ENCODE measurements around the gene SLFN14. TPM values are rescaled to one million over a fixed set of nuclear protein-coding genes. Genes with fewer than 3 reads are reported as not detected.
"Not testable (repeated sequence)": the region's sequence is repeated elsewhere in the genome, so short reads cannot be mapped to it uniquely, and the experiment has no call there.

SLFN14 gene
- total RNA-seq, 2 experiments from 2014 or later, result not detected

DNA sequence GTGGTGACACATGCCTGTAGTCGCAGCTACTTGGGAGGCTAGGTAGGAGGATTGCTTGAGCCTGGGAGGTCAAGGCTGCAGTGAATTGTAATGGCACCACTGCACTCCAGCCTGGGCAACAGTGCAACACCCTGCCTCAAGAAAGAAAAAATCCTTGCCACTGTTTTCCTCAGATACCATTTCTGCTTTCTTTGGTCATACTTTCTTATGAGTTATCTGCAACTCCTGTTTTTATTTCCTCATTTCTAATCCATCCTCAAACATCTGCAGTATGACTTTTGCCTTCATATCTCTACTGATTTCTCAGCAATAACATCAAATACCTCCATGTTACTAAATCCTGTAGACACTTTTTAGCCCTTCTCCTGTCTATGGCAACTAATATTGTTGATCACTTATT, 23.4 kb upstream of the SLFN14 start:
- Mint-ChIP-seq H3K9me3 (no peaks in the 10 kb centered on the region), H3K27me3 (peaks cover 14% of the 10 kb centered on the region), H3K4me3 (no peak overlapping the region), H3K4me1 (peaks cover 21% of the 10 kb centered on the region), H3K27ac (no peak overlapping the region), H3K36me3 (ENCODE audit: low read depth) (peaks cover 2% of the 10 kb centered on the region)
- DNase-seq, result no peak
- ChIA-PET CTCF (no interaction called here), POLR2A (no interaction called here)

DNA sequence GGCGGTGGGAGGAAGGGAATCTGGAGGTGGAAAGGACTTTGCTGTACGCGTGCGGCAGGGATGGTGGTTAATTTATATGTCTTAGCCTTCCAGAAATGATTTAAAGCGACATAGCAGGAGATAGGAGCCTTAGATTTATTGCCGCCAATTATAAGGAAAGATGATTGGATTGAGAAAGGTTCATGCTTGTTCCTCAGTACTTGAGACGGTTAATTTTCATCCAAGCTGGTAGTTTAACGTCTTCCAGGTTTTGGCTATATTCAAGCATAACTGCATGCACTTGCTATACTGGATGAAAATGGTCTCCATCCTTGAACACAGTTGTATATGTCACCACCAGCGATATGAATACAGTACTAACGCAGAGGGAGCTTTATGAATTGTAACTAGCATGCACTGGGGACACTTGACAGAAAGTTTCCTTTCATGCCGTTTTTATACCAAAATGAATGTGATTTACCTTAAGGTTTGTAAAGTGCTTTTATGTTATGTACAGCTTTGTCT, 18.4 kb upstream of the SLFN14 start:
- peak overlapping the region; percentile 99 for H3K4me3 Mint-ChIP-seq
- peaks cover 9% of the 10 kb centered on the region for H3K36me3 Mint-ChIP-seq (ENCODE audit: low read depth)
- H3K27ac Mint-ChIP-seq, result peak overlapping the region; percentile 99
- no peak for DNase-seq
- POLR2A ChIA-PET, result interaction anchor here (0.6 to 1.9 kb wide), 4 partner anchors 8 to 371 kb away, joined by 3 to 8 read pairs (median 4); no protein-coding TSS in a partner anchor
- CTCF ChIA-PET, result interaction anchor here (0.6 to 2.3 kb wide), 9 partner anchors 10 to 882 kb away, joined by 3 to 11 read pairs (median 4); partner anchors contain the start of gene SLFN14
- H3K4me1 Mint-ChIP-seq, result peaks cover 36% of the 10 kb centered on the region
- H3K27me3 Mint-ChIP-seq, result peaks cover 6% of the 10 kb centered on the region
- H3K9me3 Mint-ChIP-seq, result no peaks in the 10 kb centered on the region

- H3K9me3 Mint-ChIP-seq, result no peaks in the 10 kb centered on the region
- H3K27me3 Mint-ChIP-seq, result peaks cover 3% of the 10 kb centered on the region
- H3K36me3 Mint-ChIP-seq (ENCODE audit: low read depth), result peaks cover 9% of the 10 kb centered on the region
- ChIA-PET POLR2A (interaction anchor here (0.8 to 1.9 kb wide), 3 partner anchors 8 to 205 kb away, joined by 3 to 8 read pairs (median 5); no protein-coding TSS in a partner anchor), CTCF (interaction anchor here (0.6 to 2.3 kb wide), 9 partner anchors 9 to 882 kb away, joined by 3 to 11 read pairs (median 4); partner anchors contain the start of gene SLFN14)
- H3K4me1 Mint-ChIP-seq, result peaks cover 36% of the 10 kb centered on the region
- H3K27ac Mint-ChIP-seq, result peak within 1 kb of the TSS; percentile 99
- peak within 1 kb of the TSS; percentile 99 for H3K4me3 Mint-ChIP-seq
- peak; percentile 94 for DNase-seq
These were observed 17.7 kb upstream of the SLFN14 start, which contains the start of gene PEX12 for GRCh38 chr17:35578197-35578928. Gene PEX12, minus strand, starts transcription at chr17:35578571. Its CDS starts 550 bp downstream, at chr17:35578021.

DNA sequence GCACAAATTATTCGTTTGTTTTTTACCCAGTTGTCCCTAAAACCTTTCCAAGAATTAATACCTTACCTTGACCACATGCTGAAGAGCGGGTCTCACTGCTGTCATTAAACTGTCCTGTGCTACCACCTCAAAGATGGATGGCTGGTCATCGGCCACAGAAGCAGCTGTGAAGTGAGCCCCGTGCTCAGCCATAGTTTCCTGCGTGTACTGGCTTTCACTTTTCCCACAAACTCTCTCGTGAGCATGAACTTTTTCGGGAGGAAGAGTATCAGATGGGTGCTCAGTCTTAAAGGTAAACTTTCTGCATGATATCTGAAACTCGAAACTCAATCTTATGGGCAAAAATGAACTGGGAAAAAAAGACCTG, 17.2 kb upstream of the SLFN14 start:
- POLR2A ChIA-PET, result interaction anchor here (0.8 to 1.9 kb wide), 2 partner anchors 9 to 11 kb away, joined by 3 to 8 read pairs; no protein-coding TSS in a partner anchor
- Mint-ChIP-seq H3K27me3 (peaks cover 1% of the 10 kb centered on the region), H3K36me3 (ENCODE audit: low read depth) (peaks cover 9% of the 10 kb centered on the region), H3K4me1 (peaks cover 36% of the 10 kb centered on the region), H3K4me3 (peak overlapping the region; percentile 99), H3K27ac (peak overlapping the region; percentile 99), H3K9me3 (no peaks in the 10 kb centered on the region)
- CTCF ChIA-PET, result interaction anchor here (0.6 to 2.1 kb wide), 7 partner anchors 9 to 1890 kb away, joined by 3 to 11 read pairs (median 4); partner anchors contain the start of gene SLFN14
- no peak for DNase-seq

DNA sequence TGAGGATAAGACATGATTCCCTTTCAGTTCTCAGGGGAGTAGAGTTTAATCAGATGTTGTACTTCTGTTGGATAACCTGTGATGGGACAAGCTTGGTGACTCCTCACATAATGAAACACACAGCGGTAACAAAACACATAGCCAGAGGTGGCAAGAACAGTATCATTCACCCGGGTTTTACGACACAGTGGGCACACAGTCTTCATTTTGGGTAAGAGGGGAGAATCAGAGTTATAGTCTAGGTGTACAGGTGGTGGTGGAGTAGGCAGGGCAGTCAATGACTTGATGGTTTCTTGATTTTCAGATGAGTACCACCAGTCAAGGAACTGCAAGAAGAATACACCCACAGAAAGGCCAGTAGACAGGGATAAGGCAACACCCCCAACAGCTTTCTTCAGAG, 15.1 kb upstream of the SLFN14 start:
- peaks cover 39% of the 10 kb centered on the region for H3K4me1 Mint-ChIP-seq
- ChIA-PET CTCF (interaction anchor here (0.7 to 1.5 kb wide), 2 partner anchors 10 to 11 kb away, joined by 3 to 5 read pairs; no protein-coding TSS in a partner anchor), POLR2A (no interaction called here)
- H3K27me3 Mint-ChIP-seq, result no peaks in the 10 kb centered on the region
- no peak overlapping the region for H3K4me3 Mint-ChIP-seq
- H3K36me3 Mint-ChIP-seq (ENCODE audit: low read depth), result peaks cover 9% of the 10 kb centered on the region
- DNase-seq, result no peak
- no peaks in the 10 kb centered on the region for H3K9me3 Mint-ChIP-seq
- no peak overlapping the region for H3K27ac Mint-ChIP-seq

DNA sequence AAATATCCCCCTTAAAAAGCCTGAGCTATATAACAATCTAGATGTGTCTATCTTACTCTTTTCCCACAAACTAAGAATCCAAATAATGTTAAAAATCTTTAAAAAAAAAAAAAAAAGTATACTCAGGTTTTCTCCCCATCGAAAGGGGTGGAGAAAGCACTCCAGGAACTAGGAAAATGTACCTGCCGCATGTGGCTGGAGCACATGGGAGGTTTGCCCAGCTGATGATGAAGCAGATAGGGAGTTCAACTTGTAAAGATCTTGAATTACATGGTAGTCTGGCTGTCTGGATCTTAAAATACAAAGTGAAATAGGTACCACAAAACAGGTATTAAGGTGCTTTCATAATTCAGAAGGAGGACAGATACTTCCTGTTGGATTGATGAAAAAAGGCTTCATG, 8.8 kb upstream of the SLFN14 start:
- H3K36me3 Mint-ChIP-seq (ENCODE audit: low read depth), result peaks cover 6% of the 10 kb centered on the region
- H3K9me3 Mint-ChIP-seq, result no peaks in the 10 kb centered on the region
- H3K4me1 Mint-ChIP-seq, result peaks cover 38% of the 10 kb centered on the region
- peak overlapping the region; percentile 3 for H3K27ac Mint-ChIP-seq
- peak overlapping the region; percentile 88 for H3K4me3 Mint-ChIP-seq
- DNase-seq, result no peak
- ChIA-PET POLR2A (no interaction called here), CTCF (interaction anchor here (0.7 to 1.2 kb wide), 2 partner anchors 9 to 303 kb away, joined by 3 to 4 read pairs; partner anchors contain the start of gene PEX12)
- H3K27me3 Mint-ChIP-seq, result peaks cover 10% of the 10 kb centered on the region

DNA sequence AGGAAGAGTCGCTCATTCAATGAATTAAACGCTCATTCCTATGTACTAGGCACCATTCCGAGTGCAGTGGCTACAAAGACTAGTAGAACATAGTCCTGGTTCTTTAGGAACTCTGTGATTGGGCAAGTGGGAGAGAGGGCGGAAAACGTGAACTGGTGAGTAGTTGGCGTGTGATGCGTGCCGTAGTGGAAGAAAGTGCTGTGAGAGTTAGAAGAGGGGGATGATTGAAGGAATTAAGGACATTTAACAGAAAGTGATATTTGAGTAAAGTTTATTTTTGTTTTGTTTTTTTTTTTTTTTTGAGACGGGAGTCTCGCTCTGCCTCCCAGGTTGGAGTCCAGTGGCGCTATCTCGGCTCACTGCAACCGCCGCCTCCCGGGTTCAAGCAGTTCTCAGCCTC, 7.9 kb upstream of the SLFN14 start:
- Mint-ChIP-seq H3K27me3 (peaks cover 18% of the 10 kb centered on the region), H3K9me3 (no peaks in the 10 kb centered on the region), H3K36me3 (ENCODE audit: low read depth) (peaks cover 5% of the 10 kb centered on the region), H3K4me3 (peak overlapping the region; percentile 88), H3K27ac (peak overlapping the region; percentile 90), H3K4me1 (peaks cover 38% of the 10 kb centered on the region)
- POLR2A ChIA-PET, result no interaction called here
- CTCF ChIA-PET, result interaction anchor here (1.2 to 2.3 kb wide), 2 partner anchors 9 to 10 kb away, joined by 4 to 7 read pairs; partner anchors contain the start of gene PEX12
- peak; percentile 43 for DNase-seq

GRCh38 chr17:35566968-35567367, 6.3 kb upstream of the SLFN14 start:
- POLR2A ChIA-PET, result no interaction called here
- peak overlapping the region; percentile 75 for H3K27ac Mint-ChIP-seq
- peaks cover 18% of the 10 kb centered on the region for H3K27me3 Mint-ChIP-seq

DNA sequence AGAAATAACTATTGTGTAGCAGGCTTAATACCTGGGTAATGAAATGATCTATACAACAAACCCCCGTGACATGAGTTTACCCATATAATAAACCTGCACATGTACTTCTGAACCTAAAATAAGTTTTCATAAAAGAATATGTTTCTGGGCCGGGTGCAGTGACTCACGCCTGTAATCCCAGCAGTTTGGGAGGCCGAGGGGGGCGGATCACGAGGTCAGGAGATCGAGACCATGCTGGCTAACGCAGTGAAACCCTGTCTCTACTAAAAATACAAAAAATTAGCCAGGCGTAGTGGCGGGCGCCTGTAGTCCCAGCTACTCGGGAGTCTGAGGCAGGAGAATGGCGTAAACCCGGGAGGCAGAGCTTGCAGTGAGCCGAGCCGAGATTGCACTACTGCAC, 2.6 kb upstream of the SLFN14 start:
- CTCF ChIA-PET, result interaction anchor here (0.7 to 2.2 kb wide), 4 partner anchors 13 to 26 kb away, joined by 3 to 7 read pairs (median 6); no protein-coding TSS in a partner anchor
- H3K4me3 Mint-ChIP-seq; H3K9me3 Mint-ChIP-seq; DNase-seq; H3K27ac Mint-ChIP-seq; H3K36me3 Mint-ChIP-seq (ENCODE audit: low read depth); POLR2A ChIA-PET: not testable (repeated sequence)
- Mint-ChIP-seq H3K27me3 (peaks cover 34% of the 10 kb centered on the region), H3K4me1 (peaks cover 16% of the 10 kb centered on the region)

More at GRCh38 chr17:35566968-35567367, 6.3 kb upstream of the SLFN14 start:
- Mint-ChIP-seq H3K4me1 (peaks cover 38% of the 10 kb centered on the region), H3K4me3 (peak overlapping the region; percentile 88), H3K36me3 (ENCODE audit: low read depth) (peaks cover 5% of the 10 kb centered on the region), H3K9me3 (no peaks in the 10 kb centered on the region)
- CTCF ChIA-PET, result interaction anchor here (1.0 to 2.3 kb wide), 4 partner anchors 11 to 28 kb away, joined by 3 to 7 read pairs (median 4); partner anchors contain the start of gene PEX12
- no peak for DNase-seq

- ChIA-PET POLR2A (no interaction called here), CTCF (interaction anchor here (1.0 to 2.0 kb wide), 3 partner anchors 19 to 204 kb away, joined by 3 to 7 read pairs (median 4); partner anchors contain the start of gene PEX12)
These were observed 966 bp downstream of the SLFN14 start for GRCh38 chr17:35559495-35560210.

DNA sequence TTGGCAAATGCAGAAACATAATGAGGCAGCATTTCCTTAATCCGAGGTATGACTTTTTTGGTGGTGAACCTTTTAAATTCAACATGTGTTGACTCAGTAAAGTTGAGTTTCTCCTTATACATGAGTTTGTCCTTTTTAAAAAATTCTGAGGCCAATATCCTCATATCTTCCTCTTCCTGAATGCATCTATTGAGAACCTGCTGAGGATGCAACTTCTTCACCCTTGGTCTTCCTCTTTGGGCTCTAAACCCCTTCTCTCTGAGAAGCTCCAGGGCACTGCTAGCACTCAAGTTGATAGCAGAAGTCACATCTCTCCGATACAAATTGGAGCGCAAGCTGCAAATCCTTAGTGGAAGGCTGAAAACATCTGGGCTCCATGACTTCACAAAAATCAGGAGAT, 3.3 kb downstream of the SLFN14 start:
- POLR2A ChIA-PET, result no interaction called here
- Mint-ChIP-seq H3K36me3 (ENCODE audit: low read depth) (no peaks in the 10 kb centered on the region), H3K27ac (no peak overlapping the region), H3K9me3 (no peaks in the 10 kb centered on the region), H3K4me1 (peaks cover 3% of the 10 kb centered on the region), H3K4me3 (no peak overlapping the region), H3K27me3 (peaks cover 25% of the 10 kb centered on the region)
- CTCF ChIA-PET, result no interaction called here
- DNase-seq, result no peak

More at GRCh38 chr17:35559495-35560210, 966 bp downstream of the SLFN14 start:
- Mint-ChIP-seq H3K27me3 (peaks cover 36% of the 10 kb centered on the region), H3K4me3 (no peak overlapping the region), H3K27ac (no peak overlapping the region), H3K4me1 (peaks cover 3% of the 10 kb centered on the region), H3K36me3 (ENCODE audit: low read depth) (no peaks in the 10 kb centered on the region), H3K9me3 (no peaks in the 10 kb centered on the region)
- DNase-seq, result no peak

- H3K27ac Mint-ChIP-seq, result no peak overlapping the region
- H3K27me3 Mint-ChIP-seq, result peaks cover 25% of the 10 kb centered on the region
- no peaks in the 10 kb centered on the region for H3K9me3 Mint-ChIP-seq
- ChIA-PET POLR2A (interaction anchor here (0.5 to 0.6 kb wide), 2 partner anchors 76 to 348 kb away, joined by 3 to 4 read pairs; no protein-coding TSS in a partner anchor), CTCF (no interaction called here)
- H3K36me3 Mint-ChIP-seq (ENCODE audit: low read depth), result no peaks in the 10 kb centered on the region
- H3K4me1 Mint-ChIP-seq, result peaks cover 1% of the 10 kb centered on the region
- no peak overlapping the region for H3K4me3 Mint-ChIP-seq
- DNase-seq, result no peak
These were observed 4.9 kb downstream of the SLFN14 start for GRCh38 chr17:35555691-35556090.

Data from activated CD4-positive, alpha-beta T cell treated with anti-CD3 and anti-CD28 coated beads, Interleukin-2, amount 10 ng/mL, durations not matched to agents 7 days and 5 days (primary cell).